ENCODE data around the gene ZFYVE16.

The ZFYVE16 gene

GRCh38 chr5:80399526-80400239 lies 8.2 kb upstream of the ZFYVE16 start (continued):
- TF ChIP-seq HOXD13 (CRISPR knock-in tag; IDR thresholded peaks at IDR 0.05; ENCODE audit: borderline replicate concordance) (no peak), ZNF837 (tag by site-specific recombination; IDR thresholded peaks at IDR 0.05) (no peak), ZNF704 (tag by site-specific recombination; IDR thresholded peaks at IDR 0.05) (no peak), ZNF140 (tag by site-specific recombination; IDR thresholded peaks at IDR 0.05) (no peak), ZNF404 (tag by site-specific recombination; IDR thresholded peaks at IDR 0.05) (no peak), ZNF654 (tag by site-specific recombination; IDR thresholded peaks at IDR 0.05; ENCODE audit: low read depth) (no peak), ZNF664 (tag by site-specific recombination; IDR thresholded peaks at IDR 0.05) (no peak), HIC1 (tag by site-specific recombination; IDR thresholded peaks at IDR 0.05) (no peak), ZNF792 (tag by site-specific recombination; IDR thresholded peaks at IDR 0.05) (no peak), TSHZ1 (tag by site-specific recombination; IDR thresholded peaks at IDR 0.05; ENCODE audit: borderline replicate concordance) (no peak), ZBTB8A (tag by site-specific recombination; IDR thresholded peaks at IDR 0.05) (no peak), GLIS1 (tag by site-specific recombination; IDR thresholded peaks at IDR 0.05) (no peak), HOXA7 (CRISPR knock-in tag; IDR thresholded peaks at IDR 0.05; ENCODE audit: borderline replicate concordance) (no peak), BCL6B (tag by site-specific recombination; IDR thresholded peaks at IDR 0.05) (no peak), REST (tag by site-specific recombination; IDR thresholded peaks at IDR 0.05) (no peak), ZFHX2 (tag by site-specific recombination; conservative IDR thresholded peaks at IDR 0.05) (no peak), ZNF37A (tag by site-specific recombination; IDR thresholded peaks at IDR 0.05) (no peak), ZNF701 (tag by site-specific recombination; IDR thresholded peaks at IDR 0.05) (0 out of 2 replicates have a peak, but pooled peaks have one; percentile 11), ZNF18 (tag by site-specific recombination; IDR thresholded peaks at IDR 0.05) (no peak), ZNF391 (tag by site-specific recombination; IDR thresholded peaks at IDR 0.05; ENCODE audit: borderline replicate concordance, low read depth) (no peak), ZNF239 (tag by site-specific recombination; IDR thresholded peaks at IDR 0.05) (no peak), OVOL3 (tag by site-specific recombination; IDR thresholded peaks at IDR 0.05) (no peak), ZNF621 (tag by site-specific recombination; IDR thresholded peaks at IDR 0.05) (no peak), ZBTB26 (tag by site-specific recombination; optimal IDR thresholded peaks at IDR 0.05) (no peak), ZNF549 (tag by site-specific recombination; IDR thresholded peaks at IDR 0.05) (no peak), ZNF747 (tag by site-specific recombination; IDR thresholded peaks at IDR 0.05) (no peak)

All from HEK293 (cell line).